ENCODE data around the gene GABARAP. TPM values are rescaled to one million over a fixed set of nuclear protein-coding genes. Genes with fewer than 3 reads are reported as not detected.

GABARAP gene
- polyA plus RNA-seq, 1 donor from 2014 or later: 384 TPM

GRCh38 chr17:7262192-7262934, 20.1 kb upstream of the GABARAP start, which contains the start of gene CLDN7:
Gene CLDN7 (minus strand): TSS chr17:7262478. CDS start chr17:7262043, 435 bp downstream.
- Histone ChIP-seq H3K27ac (ENCODE audit: low read length) (no peak within 1 kb of the TSS), H3K4me2 (ENCODE audit: low read length) (no peak within 1 kb of the TSS), H3K9ac (ENCODE audit: low read length) (no peak within 1 kb of the TSS), H3K27me3 (ENCODE audit: insufficient read depth, low read depth, low read length) (peaks cover 60% of the 10 kb centered on the region), H3K9me3 (ENCODE audit: low read length) (no peaks in the 10 kb centered on the region), H4K20me1 (ENCODE audit: insufficient read depth) (no peaks in the 10 kb centered on the region), H3K9me2 (ENCODE audit: insufficient read depth, low read length) (no peaks in the 10 kb centered on the region), H3K36me3 (ENCODE audit: insufficient read depth, low read length) (peaks cover 4% of the 10 kb centered on the region), H3K4me3 (ENCODE audit: low read length) (peak within 1 kb of the TSS; percentile 50), H2AFZ (ENCODE audit: low read depth, low read length) (no peak within 1 kb of the TSS), H3K79me2 (replicated peaks; ENCODE audit: insufficient read depth, low read length) (no peaks in the 10 kb centered on the region), H3F3A (ENCODE audit: insufficient read depth, low read length, poor library complexity, severe bottlenecking) (no peaks in the 10 kb centered on the region)
- TF ChIP-seq EZH2 (IDR thresholded peaks at IDR 0.05; ENCODE audit: borderline replicate concordance, insufficient read depth, low read length, poor library complexity, severe bottlenecking) (peak; percentile 48), TAF1 (IDR thresholded peaks at IDR 0.05; ENCODE audit: low read depth) (no peak)

DNA sequence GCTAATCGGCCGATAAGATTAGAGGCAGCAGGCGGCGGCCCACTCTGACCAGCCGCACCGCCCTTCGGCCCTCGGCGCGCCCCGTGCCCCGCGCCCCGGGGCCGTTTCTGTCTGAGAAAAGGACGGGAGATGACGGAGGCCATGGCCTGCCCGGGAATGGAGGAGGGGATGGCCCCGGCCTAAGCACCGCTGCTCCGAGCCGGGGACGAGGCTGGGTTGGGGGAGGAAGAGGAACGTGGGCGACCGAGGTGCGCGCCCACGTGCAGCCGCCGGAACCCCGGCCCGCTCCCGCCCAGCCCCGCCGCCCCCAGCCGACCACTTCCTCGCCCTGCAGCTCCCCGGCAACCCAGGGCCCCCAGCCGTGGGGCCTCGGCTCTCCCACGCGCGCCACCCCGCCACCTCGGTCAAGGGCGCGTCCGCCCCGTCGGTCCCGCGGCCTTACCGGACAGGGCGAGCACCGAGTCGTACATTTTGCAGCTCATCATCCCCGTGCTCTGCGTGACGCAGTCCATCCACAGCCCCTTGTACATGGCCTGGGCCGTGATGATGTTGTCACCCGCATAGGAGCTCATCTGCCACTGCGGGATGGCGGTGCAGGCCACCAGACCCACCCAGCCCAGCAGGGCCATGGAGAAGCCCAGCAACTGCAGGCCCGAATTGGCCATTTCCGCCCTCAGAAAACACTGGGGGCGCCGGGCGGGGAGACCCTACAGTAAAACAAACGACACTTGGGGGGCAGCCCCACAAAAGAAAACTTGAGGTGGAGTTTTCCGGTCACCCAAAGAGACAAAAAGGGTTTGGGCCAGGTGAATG, 19.3 kb upstream of the GABARAP start:
- no peaks in the 10 kb centered on the region for H3F3A ChIP-seq (ENCODE audit: insufficient read depth, low read length, poor library complexity, severe bottlenecking)
- no peak overlapping the region for H3K9ac ChIP-seq (ENCODE audit: low read length)
- no peaks in the 10 kb centered on the region for H3K9me3 ChIP-seq (ENCODE audit: low read length)
- no peak overlapping the region for H2AFZ ChIP-seq (ENCODE audit: low read depth, low read length)
- peak overlapping the region; percentile 50 for H3K4me3 ChIP-seq (ENCODE audit: low read length)
- no peaks in the 10 kb centered on the region for H3K9me2 ChIP-seq (ENCODE audit: insufficient read depth, low read length)
- H3K27me3 ChIP-seq (ENCODE audit: insufficient read depth, low read depth, low read length): peaks cover 60% of the 10 kb centered on the region
- no peak overlapping the region for H3K4me2 ChIP-seq (ENCODE audit: low read length)
- H3K79me2 ChIP-seq (replicated peaks; ENCODE audit: insufficient read depth, low read length): no peaks in the 10 kb centered on the region
- TF ChIP-seq EZH2 (IDR thresholded peaks at IDR 0.05; ENCODE audit: borderline replicate concordance, insufficient read depth, low read length, poor library complexity, severe bottlenecking) (no peak), POLR2AphosphoS5 (IDR thresholded peaks at IDR 0.05) (peak; percentile 4)
- no peak overlapping the region for H3K27ac ChIP-seq (ENCODE audit: low read length)
- peaks cover 4% of the 10 kb centered on the region for H3K36me3 ChIP-seq (ENCODE audit: insufficient read depth, low read length)
- H4K20me1 ChIP-seq (ENCODE audit: insufficient read depth): no peaks in the 10 kb centered on the region

DNA sequence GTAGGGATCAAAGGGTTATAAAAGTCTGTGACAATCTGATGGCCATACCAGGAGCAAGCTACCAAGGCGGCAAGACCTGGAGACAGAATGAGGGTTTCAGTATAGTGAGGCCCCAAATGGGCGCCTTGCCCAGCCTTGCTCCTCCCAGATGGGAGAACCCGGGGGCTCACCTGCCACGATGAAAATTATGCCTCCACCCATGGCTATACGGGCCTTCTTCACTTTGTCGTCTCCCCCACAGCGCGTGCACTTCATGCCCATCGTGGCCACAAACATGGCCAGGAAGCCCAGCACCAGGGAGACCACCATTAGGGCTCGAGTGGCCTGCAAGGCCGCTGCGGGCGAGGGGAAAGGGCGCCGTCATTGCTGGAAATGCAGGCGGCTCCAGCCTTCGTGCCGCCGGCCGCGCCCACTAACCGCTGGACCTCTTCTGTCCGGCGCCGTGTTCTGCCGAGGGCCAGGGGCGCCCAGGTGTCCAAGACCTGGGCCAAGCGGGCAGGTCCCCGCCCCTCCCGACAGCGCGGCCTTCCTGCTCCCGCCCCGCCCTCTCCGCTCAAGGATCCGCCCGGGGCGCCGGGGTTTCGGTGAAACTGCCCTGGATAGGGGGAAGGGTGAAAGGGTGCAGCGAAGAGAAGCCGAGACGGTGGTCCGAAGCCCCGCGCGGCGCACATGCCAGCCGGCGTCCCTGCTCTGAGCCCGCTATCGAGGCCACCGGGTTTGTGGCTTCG, 18.6 kb upstream of the GABARAP start:
- Histone ChIP-seq H3K9ac (ENCODE audit: low read length) (no peak overlapping the region), H3K79me2 (replicated peaks; ENCODE audit: insufficient read depth, low read length) (no peaks in the 10 kb centered on the region), H3K4me2 (ENCODE audit: low read length) (no peak overlapping the region)

More for the DNA sequence above, 18.6 kb upstream of the GABARAP start:
- H2AFZ ChIP-seq (ENCODE audit: low read depth, low read length): no peak overlapping the region
- no peaks in the 10 kb centered on the region for H3K9me3 ChIP-seq (ENCODE audit: low read length)
- no peaks in the 10 kb centered on the region for H3F3A ChIP-seq (ENCODE audit: insufficient read depth, low read length, poor library complexity, severe bottlenecking)
- peaks cover 4% of the 10 kb centered on the region for H3K36me3 ChIP-seq (ENCODE audit: insufficient read depth, low read length)
- peaks cover 56% of the 10 kb centered on the region for H3K27me3 ChIP-seq (ENCODE audit: insufficient read depth, low read depth, low read length)
- H3K27ac ChIP-seq (ENCODE audit: low read length): no peak overlapping the region
- H4K20me1 ChIP-seq (ENCODE audit: insufficient read depth): no peaks in the 10 kb centered on the region
- H3K9me2 ChIP-seq (ENCODE audit: insufficient read depth, low read length): no peaks in the 10 kb centered on the region
- peak overlapping the region; percentile 50 for H3K4me3 ChIP-seq (ENCODE audit: low read length)
- TF ChIP-seq, protein P1, sequence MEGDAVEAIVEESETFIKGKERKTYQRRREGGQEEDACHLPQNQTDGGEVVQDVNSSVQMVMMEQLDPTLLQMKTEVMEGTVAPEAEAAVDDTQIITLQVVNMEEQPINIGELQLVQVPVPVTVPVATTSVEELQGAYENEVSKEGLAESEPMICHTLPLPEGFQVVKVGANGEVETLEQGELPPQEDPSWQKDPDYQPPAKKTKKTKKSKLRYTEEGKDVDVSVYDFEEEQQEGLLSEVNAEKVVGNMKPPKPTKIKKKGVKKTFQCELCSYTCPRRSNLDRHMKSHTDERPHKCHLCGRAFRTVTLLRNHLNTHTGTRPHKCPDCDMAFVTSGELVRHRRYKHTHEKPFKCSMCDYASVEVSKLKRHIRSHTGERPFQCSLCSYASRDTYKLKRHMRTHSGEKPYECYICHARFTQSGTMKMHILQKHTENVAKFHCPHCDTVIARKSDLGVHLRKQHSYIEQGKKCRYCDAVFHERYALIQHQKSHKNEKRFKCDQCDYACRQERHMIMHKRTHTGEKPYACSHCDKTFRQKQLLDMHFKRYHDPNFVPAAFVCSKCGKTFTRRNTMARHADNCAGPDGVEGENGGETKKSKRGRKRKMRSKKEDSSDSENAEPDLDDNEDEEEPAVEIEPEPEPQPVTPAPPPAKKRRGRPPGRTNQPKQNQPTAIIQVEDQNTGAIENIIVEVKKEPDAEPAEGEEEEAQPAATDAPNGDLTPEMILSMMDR (IDR thresholded peaks at IDR 0.05; ENCODE audit: poor library complexity, severe bottlenecking): no peak
- TF ChIP-seq POLR2AphosphoS5 (IDR thresholded peaks at IDR 0.05): peak; percentile 2
